ENCODE data around the gene DGKH.

The DGKH gene

GRCh38 chr13:42274386-42275097, 226.1 kb downstream of the DGKH start:
- ChIA-PET CTCF (no interaction called here), POLR2A (no interaction called here)
- no peak for TF ChIP-seq CTCF (IDR thresholded peaks at IDR 0.05; ENCODE audit: control extremely low read depth, extremely low read depth, low read depth, missing control alignments)
- no peak for DNase-seq (ENCODE audit: extremely low spot score)

- ChIA-PET CTCF (no interaction called here), POLR2A (no interaction called here)
- peak; percentile 39 for DNase-seq (ENCODE audit: extremely low spot score)
- no peak for TF ChIP-seq CTCF (IDR thresholded peaks at IDR 0.05; ENCODE audit: control extremely low read depth, extremely low read depth, low read depth, missing control alignments)
Observed at GRCh38 chr13:42275098-42275471, 226.6 kb downstream of the DGKH start.

- DNase-seq (ENCODE audit: extremely low spot score), result no peak
- no peak for TF ChIP-seq CTCF (IDR thresholded peaks at IDR 0.05; ENCODE audit: control extremely low read depth, extremely low read depth, low read depth, missing control alignments)
- CTCF ChIA-PET, result no interaction called here
- POLR2A ChIA-PET, result no interaction called here
Observed at GRCh38 chr13:42275506-42275905, 227.1 kb downstream of the DGKH start.

GRCh38 chr13:42276683-42277082, 228.2 kb downstream of the DGKH start:
- DNase-seq (ENCODE audit: extremely low spot score), result no peak
- TF ChIP-seq CTCF (IDR thresholded peaks at IDR 0.05; ENCODE audit: control extremely low read depth, extremely low read depth, low read depth, missing control alignments), result no peak
- POLR2A ChIA-PET, result no interaction called here
- CTCF ChIA-PET, result no interaction called here

GRCh38 chr13:42277618-42278276, 229.3 kb downstream of the DGKH start:
- no peak for TF ChIP-seq CTCF (IDR thresholded peaks at IDR 0.05; ENCODE audit: control extremely low read depth, extremely low read depth, low read depth, missing control alignments)
- ChIA-PET CTCF (no interaction called here), POLR2A (no interaction called here)
- no peak for DNase-seq (ENCODE audit: extremely low spot score)

- ChIA-PET CTCF (interaction anchor here (1.0 to 2.0 kb wide), 2 partner anchors 17 to 23 kb away, joined by 3 to 6 read pairs; no protein-coding TSS in a partner anchor), POLR2A (no interaction called here)
- TF ChIP-seq CTCF (IDR thresholded peaks at IDR 0.05; ENCODE audit: control extremely low read depth, extremely low read depth, low read depth, missing control alignments), result no peak
- DNase-seq (ENCODE audit: extremely low spot score), result no peak
Observed at GRCh38 chr13:42279080-42279479, 230.6 kb downstream of the DGKH start.
